Measurements from ENCODE around the gene F2RL1. TPM values are rescaled to one million over a fixed set of nuclear protein-coding genes. Genes with fewer than 3 reads are reported as not detected.
"Not testable (repeated sequence)": the region's sequence is repeated elsewhere in the genome, so short reads cannot be mapped to it uniquely, and the experiment has no call there.

Gene F2RL1
- total and polyA plus RNA-seq, 2 of the 8 experiments (the other 6 are each of a cell fraction or from before 2014, with no cell fraction given): 23.2 to 26.6 TPM

GRCh38 chr5:76822105-76822731 is 3.4 kb downstream of the F2RL1 start:
- H3K79me2 ChIP-seq (ENCODE audit: control insufficient read depth in 1 of 2, insufficient read depth in 2 of 2, low read length in 2 of 2): peaks cover 0 to 64% of the 10 kb centered on the region in 2 experiments; a peak in 3 of 4 replicates
- H3K4me1 ChIP-seq (replicated peaks in 1 of 4; ENCODE audit: control insufficient read depth in 3 of 4, insufficient read depth in 4 of 4, low read length in 3 of 4): peaks cover 0 to 16% (median 8%) of the 10 kb centered on the region in 4 experiments; a peak in 5 of 7 replicates
- H2BK20ac ChIP-seq (ENCODE audit: low read length); H3K9me3 ChIP-seq (ENCODE audit: insufficient read depth in 2 of 2, low read depth in 1 of 2, low read length in 1 of 2); H3K23ac ChIP-seq (ENCODE audit: insufficient read length); H2BK12ac ChIP-seq (ENCODE audit: low read depth, low read length); H3K27me3 ChIP-seq (replicated peaks in 1 of 4; ENCODE audit: control insufficient read depth in 3 of 4, extremely low read depth in 1 of 4, insufficient read depth in 3 of 4, low read length in 3 of 4); H2AFZ ChIP-seq (ENCODE audit: low read length); H2BK15ac ChIP-seq (ENCODE audit: low read length); CTCF ChIA-PET (ENCODE audit: partially characterized antibody); H3K18ac ChIP-seq (ENCODE audit: extremely low read depth, low read length); FAIRE-seq; H3K36me3 ChIP-seq (ENCODE audit: control insufficient read depth in 2 of 4, insufficient read depth in 4 of 4, low read length in 3 of 4); H2BK5ac ChIP-seq (ENCODE audit: low read depth, low read length); H4K8ac ChIP-seq (ENCODE audit: extremely low read depth, insufficient read depth, low read length); H3K4me2 ChIP-seq (ENCODE audit: insufficient read depth in 1 of 2, low read depth in 2 of 2, low read length in 2 of 2); DNase-seq (ENCODE audit: low read depth in 1 of 2, low spot score in 2 of 2); H4K91ac ChIP-seq (replicated peaks; ENCODE audit: insufficient read length, low read length); H4K20me1 ChIP-seq (replicated peaks in 1 of 2; ENCODE audit: control insufficient read depth in 1 of 2, insufficient read depth in 2 of 2, low read length in 2 of 2); H3K4ac ChIP-seq (replicated peaks; ENCODE audit: insufficient read length, low read depth, low read length); H3K9ac ChIP-seq (replicated peaks in 1 of 4; ENCODE audit: extremely low read depth in 1 of 4, low read depth in 3 of 4, low read length in 3 of 4); H3K79me1 ChIP-seq (ENCODE audit: low read depth, low read length); H2BK120ac ChIP-seq (replicated peaks; ENCODE audit: low read depth, low read length); H3K14ac ChIP-seq (ENCODE audit: insufficient read length); H3K56ac ChIP-seq (replicated peaks; ENCODE audit: insufficient read length, low read depth, low read length); H3K4me3 ChIP-seq (ENCODE audit: extremely low read depth in 1 of 4, insufficient read depth in 2 of 4, low read depth in 3 of 4, low read length in 4 of 4); H3K27ac ChIP-seq (ENCODE audit: low read depth, low read length); H2AK5ac ChIP-seq (ENCODE audit: low read depth, low read length); H4K5ac ChIP-seq (ENCODE audit: insufficient read length, low read depth, low read length): not testable (repeated sequence)
- H3K23me2 ChIP-seq (ENCODE audit: low read depth, low read length): peaks cover 14% of the 10 kb centered on the region
- WGBS, 2 experiments (ENCODE audit: extremely low coverage in 1 of 2, insufficient coverage in 1 of 2, insufficient read length in 1 of 2, insufficient replicate concordance in 2 of 2, low coverage in 1 of 2, low lambda C conversion rate in 2 of 2, missing lambda C conversion rate in 1 of 2): 90% methylated on average over 7 of the region's 7 CpGs; no CpG with 5 or more reads in 1 of the 2 experiments
- POLR2A ChIA-PET (ENCODE audit: partially characterized antibody): interaction anchor here (0.7 to 6.9 kb wide), 4 partner anchors 12 to 27 kb away, joined by 3 to 131 read pairs (median 4); no protein-coding TSS in a partner anchor

DNA sequence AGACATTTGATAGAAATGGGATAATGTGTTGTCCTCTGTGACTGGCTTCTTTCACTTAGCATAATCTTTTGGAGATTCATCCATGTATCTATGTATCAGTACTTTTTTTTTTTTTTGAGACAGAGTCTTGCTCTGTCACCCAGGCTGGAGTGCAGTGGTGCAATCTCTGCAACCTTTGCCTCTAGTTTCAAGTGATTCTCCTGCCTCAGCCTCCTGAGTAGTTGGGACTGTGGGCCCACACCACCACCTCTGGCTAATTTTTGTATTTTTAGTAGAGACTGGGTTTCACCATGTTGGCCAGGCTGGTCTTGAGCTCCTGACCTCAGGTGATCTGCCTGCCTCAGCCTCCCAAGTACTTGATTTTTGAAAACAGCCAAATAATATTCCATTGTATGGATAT is 7.6 kb downstream of the F2RL1 start:
- not testable (repeated sequence) for H3K23me2 ChIP-seq (ENCODE audit: low read depth, low read length); H3K27me3 ChIP-seq (replicated peaks in 1 of 4; ENCODE audit: control insufficient read depth in 3 of 4, extremely low read depth in 1 of 4, insufficient read depth in 3 of 4, low read length in 3 of 4); H3K4me2 ChIP-seq (ENCODE audit: insufficient read depth in 1 of 2, low read depth in 2 of 2, low read length in 2 of 2); H3K36me3 ChIP-seq (ENCODE audit: control insufficient read depth in 2 of 4, insufficient read depth in 4 of 4, low read length in 3 of 4); H2BK5ac ChIP-seq (ENCODE audit: low read depth, low read length); H3K18ac ChIP-seq (ENCODE audit: extremely low read depth, low read length); H3K9me3 ChIP-seq (ENCODE audit: insufficient read depth in 2 of 2, low read depth in 1 of 2, low read length in 1 of 2); H2BK20ac ChIP-seq (ENCODE audit: low read length); H3K4me1 ChIP-seq (replicated peaks in 1 of 4; ENCODE audit: control insufficient read depth in 3 of 4, insufficient read depth in 4 of 4, low read length in 3 of 4); DNase-seq (ENCODE audit: low read depth in 1 of 2, low spot score in 2 of 2); H3K23ac ChIP-seq (ENCODE audit: insufficient read length); H4K5ac ChIP-seq (ENCODE audit: insufficient read length, low read depth, low read length); H2BK12ac ChIP-seq (ENCODE audit: low read depth, low read length); H2AK5ac ChIP-seq (ENCODE audit: low read depth, low read length); H4K20me1 ChIP-seq (replicated peaks in 1 of 2; ENCODE audit: control insufficient read depth in 1 of 2, insufficient read depth in 2 of 2, low read length in 2 of 2); H3K14ac ChIP-seq (ENCODE audit: insufficient read length); H3K27ac ChIP-seq (ENCODE audit: low read depth, low read length); H3K9ac ChIP-seq (replicated peaks in 1 of 4; ENCODE audit: extremely low read depth in 1 of 4, low read depth in 3 of 4, low read length in 3 of 4); H3K79me1 ChIP-seq (ENCODE audit: low read depth, low read length); H3K4ac ChIP-seq (replicated peaks; ENCODE audit: insufficient read length, low read depth, low read length); H4K91ac ChIP-seq (replicated peaks; ENCODE audit: insufficient read length, low read length); H2BK120ac ChIP-seq (replicated peaks; ENCODE audit: low read depth, low read length); H2BK15ac ChIP-seq (ENCODE audit: low read length); H3K56ac ChIP-seq (replicated peaks; ENCODE audit: insufficient read length, low read depth, low read length); H3K4me3 ChIP-seq (ENCODE audit: extremely low read depth in 1 of 4, insufficient read depth in 2 of 4, low read depth in 3 of 4, low read length in 4 of 4); FAIRE-seq; H2AFZ ChIP-seq (ENCODE audit: low read length); H4K8ac ChIP-seq (ENCODE audit: extremely low read depth, insufficient read depth, low read length)
- ChIA-PET POLR2A (ENCODE audit: partially characterized antibody) (interaction anchor here (1.9 kb wide), 1 partner anchor 19 kb away, joined by 11 read pairs; no protein-coding TSS in a partner anchor), CTCF (ENCODE audit: partially characterized antibody) (interaction anchor here (0.7 to 1.1 kb wide), 4 partner anchors 9 to 186 kb away, joined by 3 to 4 read pairs (median 3); no protein-coding TSS in a partner anchor)
- H3K79me2 ChIP-seq (ENCODE audit: control insufficient read depth in 1 of 2, insufficient read depth in 2 of 2, low read length in 2 of 2): peaks cover 0 to 57% of the 10 kb centered on the region in 2 experiments; a peak in 2 of 4 replicates
